Activated effector memory CD4-positive, alpha-beta T cell treated with anti-CD3 and anti-CD28 coated beads, Interleukin-2, amount 50 U/mL, for 16 hours (primary cell): ENCODE results near the gene CYFIP1.

Experiments
- DNase-seq: peaks from one replicate; pipeline ENCODE4 v3.0.0-alpha.2; 2020

CYFIP1 gene

DNA sequence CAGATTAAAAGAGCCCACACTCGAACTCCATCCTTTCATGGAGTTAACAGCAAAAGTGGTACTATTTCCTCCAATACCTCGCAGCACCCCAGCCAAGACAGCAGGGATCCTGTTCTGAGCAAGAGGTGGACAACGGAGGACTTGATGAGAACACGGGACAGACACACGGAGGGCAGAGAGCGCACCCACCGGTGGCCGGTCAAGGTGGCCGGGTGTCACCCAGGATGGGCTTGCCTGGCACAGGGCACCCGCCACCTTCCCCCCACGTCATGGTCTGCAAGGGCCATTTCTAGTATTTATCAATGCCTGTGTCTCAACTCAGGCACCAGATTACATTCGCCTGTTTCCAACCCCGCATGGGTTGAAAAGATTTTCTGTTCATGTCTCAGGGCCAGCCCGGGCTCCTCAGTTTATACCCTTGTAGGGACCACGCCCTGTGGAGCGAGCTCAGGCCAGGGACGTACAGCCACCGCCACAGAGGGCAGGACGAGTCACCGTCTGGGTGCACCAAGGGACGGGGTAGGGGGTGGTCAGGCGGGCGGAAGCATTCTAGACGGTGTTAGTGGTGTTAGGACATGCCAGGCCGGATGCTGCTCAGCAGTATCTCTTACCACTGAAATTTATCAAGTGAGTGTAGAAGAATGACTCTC, 64.2 kb downstream of the CYFIP1 start:
- no peak for DNase-seq

DNA sequence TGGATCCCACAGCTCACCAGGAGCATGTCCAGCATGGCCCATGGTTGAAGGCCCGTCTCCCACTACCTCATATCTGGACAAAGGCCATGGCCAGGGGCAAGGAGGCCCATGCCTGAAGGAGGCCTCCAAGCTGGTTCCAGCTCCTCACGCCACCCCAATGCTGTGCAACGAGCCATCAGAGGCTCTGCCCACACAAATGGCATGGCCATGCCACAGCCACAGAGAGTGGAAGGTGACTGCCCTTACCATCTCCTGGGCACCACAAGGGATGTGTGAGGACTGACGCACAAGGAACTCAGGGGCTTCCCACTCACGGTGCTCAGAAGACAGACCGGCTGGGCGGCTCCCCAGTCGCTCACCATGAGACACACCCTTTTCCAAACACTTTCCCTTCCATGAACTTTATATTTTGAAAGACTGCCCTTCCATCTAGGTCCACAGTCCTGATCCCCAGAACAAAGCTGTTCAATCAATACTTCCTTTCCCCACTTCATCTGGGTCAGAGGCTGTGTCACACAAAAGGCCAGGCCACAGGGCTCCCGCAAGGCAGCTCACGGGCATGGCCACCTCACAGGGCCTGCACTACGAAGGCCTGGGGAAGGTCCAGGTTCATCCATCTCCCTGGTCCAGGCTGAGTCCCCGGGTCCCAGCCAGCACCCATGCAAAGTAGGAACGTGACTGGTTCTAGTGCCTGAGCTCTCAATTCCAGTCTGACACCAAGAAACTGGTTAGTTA, 66.4 kb downstream of the CYFIP1 start:
- no peak for DNase-seq

DNA sequence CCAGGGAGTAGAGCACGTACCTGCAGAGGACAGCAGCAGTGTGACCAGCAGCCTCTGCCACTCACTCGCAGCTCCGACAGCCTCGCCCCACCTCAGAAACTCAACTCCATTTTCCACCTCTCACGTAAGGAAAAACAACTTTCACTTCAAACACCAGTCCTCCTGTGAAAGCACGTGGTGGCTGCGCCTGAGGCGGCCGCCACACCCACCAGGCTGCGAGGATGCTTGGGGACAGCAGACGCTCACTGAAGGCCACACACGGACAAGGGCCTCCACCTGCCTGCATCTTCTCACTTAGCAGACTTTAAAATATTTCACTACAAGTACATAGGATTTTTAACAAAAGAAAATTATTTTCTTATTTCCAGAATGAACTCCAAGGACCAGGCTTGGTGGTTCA, 67.9 kb downstream of the CYFIP1 start:
- no peak for DNase-seq

DNA sequence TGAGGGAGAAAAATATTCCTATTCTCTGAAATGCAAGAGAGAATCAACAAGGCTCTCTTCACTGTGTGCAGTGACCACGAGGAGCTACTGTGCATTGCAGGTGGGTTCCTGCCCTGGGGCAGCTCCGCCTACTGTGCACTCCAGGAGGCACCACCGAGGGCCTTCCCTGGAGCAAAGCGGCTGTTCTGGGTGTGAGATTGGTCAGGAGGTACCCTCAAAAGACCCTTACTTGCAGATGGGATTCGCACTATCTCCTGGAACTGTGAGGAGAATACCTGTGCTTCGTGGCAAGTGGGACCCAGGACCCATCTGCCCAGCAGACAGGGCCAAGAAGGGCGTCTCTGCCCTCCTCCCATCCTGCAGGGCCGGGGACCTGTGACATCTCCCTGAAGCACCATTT, 68.9 kb downstream of the CYFIP1 start:
- DNase-seq = no peak

- DNase-seq = no peak
Measured at GRCh38 chr15:22908830-22909229, 71.3 kb downstream of the CYFIP1 start.

DNA sequence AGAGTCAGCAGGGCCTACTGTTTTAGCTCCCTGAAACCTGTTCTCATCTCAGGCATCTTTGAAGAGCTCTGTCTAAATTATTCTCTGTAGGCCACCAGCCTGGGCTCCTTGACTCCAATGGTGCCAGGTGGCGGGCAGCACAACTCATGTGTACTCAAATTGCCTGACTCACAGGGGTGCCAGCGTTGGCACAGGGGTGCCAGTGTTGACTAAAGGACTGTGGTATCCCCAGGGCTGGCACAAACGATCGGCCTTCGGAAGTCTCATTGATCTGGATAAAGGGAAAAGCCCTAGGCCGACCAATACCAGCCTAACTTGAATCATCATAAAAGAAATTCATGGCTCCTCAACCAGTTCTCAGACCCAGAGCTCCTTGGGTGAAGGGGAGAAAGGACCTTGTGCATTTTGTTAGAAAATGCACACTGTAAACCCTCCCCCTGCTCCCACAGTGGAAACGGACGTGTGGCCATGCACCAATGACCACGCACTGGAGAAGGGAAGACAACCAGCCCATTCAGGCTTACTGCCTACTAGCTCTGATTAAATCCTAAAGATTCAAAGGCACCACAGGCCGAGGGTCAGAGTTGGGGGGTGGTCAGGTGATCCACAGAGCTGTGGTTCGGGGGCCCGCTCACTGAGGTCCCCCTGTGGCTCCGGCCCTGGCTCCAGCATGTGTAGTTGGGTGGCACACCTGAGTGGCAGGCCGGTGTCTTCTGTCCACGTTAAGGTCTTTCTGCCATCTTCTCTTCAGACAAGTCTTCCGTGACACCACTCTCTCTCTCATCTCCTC, 72.8 kb downstream of the CYFIP1 start:
- no peak for DNase-seq

DNA sequence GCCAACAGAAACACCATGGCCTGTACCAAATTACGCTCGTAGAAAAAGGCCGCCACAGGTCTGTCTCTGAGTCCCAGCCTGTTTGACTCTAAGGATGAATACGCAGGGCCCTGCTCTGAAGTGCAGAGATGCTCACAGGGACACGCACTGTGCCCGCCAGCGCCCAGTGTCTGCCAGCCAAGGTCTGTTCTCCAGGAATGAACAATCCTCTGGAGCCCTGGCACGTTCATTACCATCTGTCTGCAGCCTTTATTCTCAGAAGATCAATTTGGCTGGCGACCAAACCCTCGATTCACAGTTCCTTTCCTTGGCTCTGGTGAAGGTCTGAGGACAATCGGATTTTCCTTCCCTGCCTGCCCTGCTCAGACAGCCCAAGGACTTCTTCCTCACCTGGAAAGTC, 75.4 kb downstream of the CYFIP1 start:
- no peak for DNase-seq

GRCh38 chr15:22903961-22904534, 76.1 kb downstream of the CYFIP1 start:
- DNase-seq = no peak

GRCh38 chr15:22903427-22903826, 76.7 kb downstream of the CYFIP1 start:
- DNase-seq = no peak

- DNase-seq = no peak
Measured at GRCh38 chr15:22902981-22903380, 77.2 kb downstream of the CYFIP1 start.

DNA sequence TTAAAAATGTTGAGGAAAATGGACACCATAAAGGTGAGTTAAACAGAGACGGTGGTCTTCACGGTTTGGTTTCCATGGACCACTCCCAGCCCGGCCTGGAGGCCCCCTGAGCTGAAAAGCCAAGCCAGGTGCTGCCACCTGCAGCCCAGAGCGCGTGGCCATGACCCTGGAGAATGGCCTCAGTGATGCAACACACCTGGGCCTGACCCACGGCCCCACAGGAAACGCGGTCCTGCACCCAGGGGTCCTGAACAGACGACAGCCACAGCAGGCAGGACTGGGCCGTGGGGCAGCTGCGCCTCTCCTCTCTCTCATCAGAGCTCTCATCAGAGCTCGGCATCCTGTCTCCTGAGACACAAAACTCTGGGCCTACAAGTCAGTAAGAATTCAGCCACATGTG, 77.6 kb downstream of the CYFIP1 start:
- no peak for DNase-seq

DNA sequence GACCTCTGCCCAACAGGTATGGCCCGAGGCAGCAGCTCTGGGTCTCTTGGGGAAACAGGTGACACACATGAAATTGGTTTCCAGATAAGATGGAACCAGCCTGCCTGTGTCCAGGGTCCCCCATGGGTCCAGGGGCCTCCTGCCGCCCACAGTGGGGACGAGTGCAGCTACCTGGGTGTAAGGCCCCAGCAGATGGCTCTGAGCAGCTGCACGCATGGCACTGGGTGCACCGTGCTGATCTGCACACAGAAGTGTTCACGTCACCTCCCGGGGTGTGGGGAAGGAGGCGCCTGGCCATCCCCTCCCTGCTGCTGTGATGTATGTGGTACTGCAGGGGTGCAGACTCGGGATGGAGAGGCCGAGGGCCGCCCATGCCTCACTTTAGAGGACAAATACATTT, 78.1 kb downstream of the CYFIP1 start:
- DNase-seq = no peak

DNA sequence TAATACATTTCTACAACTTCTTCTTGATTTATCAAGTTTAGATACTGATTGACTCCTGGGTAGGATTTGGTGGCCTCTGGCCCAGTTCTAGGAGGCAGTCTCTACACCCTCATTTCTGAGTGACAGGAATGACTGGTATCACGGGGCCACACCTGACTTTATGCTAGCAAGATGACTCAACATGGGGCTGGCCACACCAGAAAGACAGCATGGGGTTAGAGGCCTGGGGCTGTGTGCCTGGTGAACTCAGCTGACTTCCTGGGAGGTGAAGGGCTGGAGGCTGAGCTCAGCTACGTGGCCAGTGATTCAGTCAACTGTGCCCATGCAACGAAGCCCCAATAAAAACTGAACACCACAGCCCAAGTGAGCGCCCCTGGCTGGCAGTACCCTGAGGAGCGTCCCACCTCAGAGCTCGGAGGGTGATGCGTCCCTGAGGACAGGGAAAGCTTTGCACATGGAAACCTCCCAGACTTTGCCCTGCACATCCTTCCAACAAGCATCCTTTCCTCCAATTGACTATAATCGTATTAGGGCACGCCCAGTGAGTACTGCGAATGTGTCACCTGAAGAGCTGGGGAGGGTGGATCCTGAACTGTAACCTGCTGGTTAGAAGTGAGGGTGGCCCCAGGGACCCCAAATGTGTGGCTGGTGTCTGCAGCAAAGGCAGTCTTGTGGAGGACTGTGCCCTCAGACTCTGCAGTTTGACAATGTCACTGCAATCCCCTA, 84.5 kb downstream of the CYFIP1 start:
- DNase-seq = no peak

DNA sequence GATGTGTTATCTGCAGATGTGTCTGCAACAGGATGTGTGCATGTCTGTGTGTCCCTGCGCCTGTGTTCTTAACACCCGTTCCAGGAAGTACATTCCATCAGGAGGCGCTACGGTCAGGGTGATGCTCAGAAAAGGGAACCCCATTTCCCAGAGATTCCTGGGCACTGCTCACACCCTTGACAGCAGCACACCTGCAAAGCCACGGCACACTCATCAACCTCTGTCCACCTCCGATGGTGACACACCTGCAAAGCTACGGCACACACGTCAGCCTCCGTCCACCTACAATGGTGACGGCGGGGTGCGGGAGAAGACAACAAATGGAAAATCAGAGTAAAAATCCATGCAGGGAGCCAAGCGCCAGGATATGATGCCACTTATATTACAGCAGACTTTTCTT, 86.3 kb downstream of the CYFIP1 start:
- no peak for DNase-seq

GRCh38 chr15:22893081-22893480, 87.1 kb downstream of the CYFIP1 start:
- DNase-seq = no peak

DNA sequence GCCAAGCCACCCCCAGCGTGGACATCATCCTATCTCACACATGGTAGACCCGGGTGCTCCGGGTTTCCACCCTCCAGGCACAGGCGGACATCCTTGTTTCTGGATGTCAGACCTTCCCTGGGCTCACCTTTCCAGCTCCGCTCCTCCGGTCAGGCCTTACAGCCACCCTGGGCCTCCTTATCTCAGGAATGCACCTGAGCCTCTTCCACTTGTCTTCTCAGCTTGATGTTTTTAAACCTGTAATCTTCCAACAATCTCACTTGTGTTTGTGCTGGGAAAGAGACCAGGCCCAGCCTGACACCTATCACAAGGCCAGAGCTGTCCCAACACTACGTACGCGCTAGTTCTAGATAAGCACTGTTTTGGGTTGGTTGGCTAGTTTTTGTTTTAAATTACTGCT, 87.8 kb downstream of the CYFIP1 start:
- no peak for DNase-seq

DNA sequence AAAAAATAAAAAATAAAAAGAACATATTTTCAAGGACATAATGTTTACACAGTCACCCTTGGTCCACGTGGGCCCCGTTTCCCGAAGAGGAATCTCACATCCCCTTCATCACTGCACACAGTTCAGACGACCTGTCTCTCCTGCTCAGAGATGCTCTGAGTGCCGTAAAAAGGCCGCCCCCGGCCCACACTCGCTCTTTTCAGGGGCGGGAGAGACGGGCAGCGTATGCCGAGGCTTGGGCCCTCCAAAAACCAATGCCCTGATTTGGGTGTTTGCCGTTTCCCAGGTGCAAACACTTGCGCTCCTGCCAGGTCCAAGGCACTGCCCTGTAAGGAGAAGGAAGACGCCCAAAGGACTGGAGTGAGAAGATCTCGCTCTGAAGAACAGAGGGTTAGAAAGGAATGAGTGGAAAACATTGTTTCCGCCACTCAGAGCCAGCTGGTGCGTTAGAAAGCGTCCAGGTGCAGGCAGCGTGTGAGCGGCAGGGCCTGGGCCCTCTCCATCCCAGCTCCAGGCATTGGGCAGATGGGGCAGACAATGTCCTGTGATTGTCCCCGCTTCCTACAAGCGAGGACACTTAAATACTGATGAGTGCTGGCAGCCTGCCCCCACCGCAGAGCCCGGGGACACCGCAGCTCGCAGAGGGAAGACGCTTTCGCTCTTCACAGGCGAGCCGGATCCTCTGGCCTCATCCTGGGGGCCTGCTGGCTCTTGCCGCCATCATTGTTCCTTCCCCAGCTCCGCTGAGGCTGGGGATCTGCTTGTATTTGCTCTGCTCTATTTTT, 88.5 kb downstream of the CYFIP1 start:
- DNase-seq = no peak

GRCh38 chr15:22890296-22890695, 89.9 kb downstream of the CYFIP1 start:
- DNase-seq = no peak

- no peak for DNase-seq
Measured at GRCh38 chr15:22889146-22889818, 90.9 kb downstream of the CYFIP1 start.

GRCh38 chr15:22888120-22888859, 91.9 kb downstream of the CYFIP1 start:
- DNase-seq = no peak
